NT2/D1 (cell line): ENCODE data around the gene GMPR.
A peak's percentile ranks its signal among the peaks of the same experiment; 100 is the strongest.

Source experiments
- DNase-seq: peaks from one replicate; pipeline ENCODE4 v3.0.0-alpha.2; 2011; ENCODE audit warnings: low read depth, low spot score
- H3K27me3 ChIP-seq: 2 replicates; pipeline ENCODE4 v1.6.0; 2011; ENCODE audit warnings: mild to moderate bottlenecking; ENCODE audit not compliant: insufficient read length, insufficient read depth
- H3K36me3 ChIP-seq: 2 replicates; pipeline ENCODE4 v1.6.1; 2011; ENCODE audit warnings: mild to moderate bottlenecking, low read length, mixed read lengths; ENCODE audit not compliant: insufficient read depth, insufficient read length
- H3K4me1 ChIP-seq: 2 replicates; pipeline ENCODE4 v1.5.1; 2011; ENCODE audit not compliant: insufficient read depth, insufficient read length
- H3K4me3 ChIP-seq: 2 replicates; pipeline ENCODE4 v1.5.1; 2011; ENCODE audit warnings: low read depth; ENCODE audit not compliant: insufficient read length
- H3K9ac ChIP-seq: 2 replicates; pipeline ENCODE4 v1.6.0; 2011; ENCODE audit warnings: low read depth; ENCODE audit not compliant: insufficient read length
- H3K9me3 ChIP-seq: 2 replicates; pipeline ENCODE4 v1.5.1; 2011; ENCODE audit warnings: mild to moderate bottlenecking, low read length; ENCODE audit not compliant: insufficient read depth
- SUZ12 ChIP-seq: IDR thresholded peaks from 2 replicates; pipeline ENCODE4 v1.6.1; 2011; ENCODE audit not compliant: insufficient read length, insufficient read depth; ENCODE audit errors: extremely low read depth
- YY1 ChIP-seq: IDR thresholded peaks from 2 replicates; pipeline ENCODE4 v1.6.1; 2011; ENCODE audit not compliant: insufficient read length, insufficient read depth
- ZNF274 ChIP-seq: IDR thresholded peaks from 2 replicates; pipeline ENCODE4 v1.6.1; 2011; ENCODE audit warnings: mild to moderate bottlenecking, low read depth, low read length

The GMPR gene

GRCh38 chr6:16238057-16238962 is at the start of gene GMPR:
TSS of gene GMPR (plus strand) at chr6:16238587. CDS start at chr6:16238694, 107 bp downstream.
- Histone ChIP-seq H3K36me3 (no peaks in the 10 kb centered on the region), H3K9ac (peak within 1 kb of the TSS; percentile 51), H3K27me3 (peaks cover 47% of the 10 kb centered on the region), H3K9me3 (no peaks in the 10 kb centered on the region), H3K4me1 (no peaks in the 10 kb centered on the region), H3K4me3 (peak within 1 kb of the TSS; percentile 46)
- TF ChIP-seq ZNF274 (no peak), SUZ12 (no peak), YY1 (no peak)
- no peak for DNase-seq

- no peaks in the 10 kb centered on the region for H3K27me3 ChIP-seq
- H3K9ac ChIP-seq, result no peak overlapping the region
- no peak overlapping the region for H3K4me3 ChIP-seq
- no peak for TF ChIP-seq ZNF274
- no peak for DNase-seq
- H3K36me3 ChIP-seq, result no peaks in the 10 kb centered on the region
- H3K4me1 ChIP-seq, result no peaks in the 10 kb centered on the region
- no peaks in the 10 kb centered on the region for H3K9me3 ChIP-seq
These were observed 48.2 kb upstream of the GMPR start for GRCh38 chr6:16190214-16190613.

GRCh38 chr6:16196260-16196983 is 42.0 kb upstream of the GMPR start:
- Histone ChIP-seq H3K4me3 (no peak overlapping the region), H3K36me3 (no peaks in the 10 kb centered on the region), H3K9ac (no peak overlapping the region), H3K4me1 (peaks cover 4% of the 10 kb centered on the region), H3K9me3 (no peaks in the 10 kb centered on the region), H3K27me3 (no peaks in the 10 kb centered on the region)
- no peak for DNase-seq
- TF ChIP-seq ZNF274, result no peak
- no peak for TF ChIP-seq YY1
- no peak for TF ChIP-seq SUZ12

GRCh38 chr6:16196984-16197546 is 41.3 kb upstream of the GMPR start:
- Histone ChIP-seq H3K4me3 (no peak overlapping the region), H3K9me3 (no peaks in the 10 kb centered on the region), H3K27me3 (no peaks in the 10 kb centered on the region), H3K9ac (no peak overlapping the region), H3K4me1 (peaks cover 4% of the 10 kb centered on the region), H3K36me3 (no peaks in the 10 kb centered on the region)
- TF ChIP-seq ZNF274, result no peak
- TF ChIP-seq SUZ12, result no peak
- TF ChIP-seq YY1, result no peak
- no peak for DNase-seq

GRCh38 chr6:16198061-16198705 is 40.2 kb upstream of the GMPR start:
- DNase-seq, result no peak
- Histone ChIP-seq H3K4me3 (no peak overlapping the region), H3K36me3 (no peaks in the 10 kb centered on the region), H3K27me3 (no peaks in the 10 kb centered on the region), H3K9ac (no peak overlapping the region), H3K9me3 (no peaks in the 10 kb centered on the region), H3K4me1 (peaks cover 4% of the 10 kb centered on the region)
- TF ChIP-seq YY1 (no peak), ZNF274 (no peak)

- no peak for DNase-seq
- Histone ChIP-seq H3K9ac (no peak overlapping the region), H3K27me3 (no peaks in the 10 kb centered on the region), H3K9me3 (no peaks in the 10 kb centered on the region), H3K4me1 (peaks cover 4% of the 10 kb centered on the region), H3K36me3 (no peaks in the 10 kb centered on the region), H3K4me3 (no peak overlapping the region)
- TF ChIP-seq ZNF274, result no peak
- TF ChIP-seq SUZ12, result no peak
- no peak for TF ChIP-seq YY1
These were observed 38.6 kb upstream of the GMPR start for GRCh38 chr6:16199804-16200203.

GRCh38 chr6:16200321-16200883 is 38.0 kb upstream of the GMPR start:
- Histone ChIP-seq H3K4me3 (no peak overlapping the region), H3K36me3 (no peaks in the 10 kb centered on the region), H3K27me3 (no peaks in the 10 kb centered on the region), H3K9me3 (no peaks in the 10 kb centered on the region), H3K4me1 (peaks cover 4% of the 10 kb centered on the region), H3K9ac (no peak overlapping the region)
- no peak for DNase-seq
- TF ChIP-seq SUZ12 (no peak), ZNF274 (no peak), YY1 (no peak)
